Measurements from ENCODE around the gene GRIP1.

GRCh38 chr12:66312189-66312588 is 366.7 kb downstream of the GRIP1 start:
- TF ChIP-seq, protein P1, sequence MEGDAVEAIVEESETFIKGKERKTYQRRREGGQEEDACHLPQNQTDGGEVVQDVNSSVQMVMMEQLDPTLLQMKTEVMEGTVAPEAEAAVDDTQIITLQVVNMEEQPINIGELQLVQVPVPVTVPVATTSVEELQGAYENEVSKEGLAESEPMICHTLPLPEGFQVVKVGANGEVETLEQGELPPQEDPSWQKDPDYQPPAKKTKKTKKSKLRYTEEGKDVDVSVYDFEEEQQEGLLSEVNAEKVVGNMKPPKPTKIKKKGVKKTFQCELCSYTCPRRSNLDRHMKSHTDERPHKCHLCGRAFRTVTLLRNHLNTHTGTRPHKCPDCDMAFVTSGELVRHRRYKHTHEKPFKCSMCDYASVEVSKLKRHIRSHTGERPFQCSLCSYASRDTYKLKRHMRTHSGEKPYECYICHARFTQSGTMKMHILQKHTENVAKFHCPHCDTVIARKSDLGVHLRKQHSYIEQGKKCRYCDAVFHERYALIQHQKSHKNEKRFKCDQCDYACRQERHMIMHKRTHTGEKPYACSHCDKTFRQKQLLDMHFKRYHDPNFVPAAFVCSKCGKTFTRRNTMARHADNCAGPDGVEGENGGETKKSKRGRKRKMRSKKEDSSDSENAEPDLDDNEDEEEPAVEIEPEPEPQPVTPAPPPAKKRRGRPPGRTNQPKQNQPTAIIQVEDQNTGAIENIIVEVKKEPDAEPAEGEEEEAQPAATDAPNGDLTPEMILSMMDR (IDR thresholded peaks at IDR 0.05; ENCODE audit: poor library complexity) = no peak
- no peak for TF ChIP-seq EZH2 (IDR thresholded peaks at IDR 0.05; ENCODE audit: borderline replicate concordance)

All from hepatocyte (in vitro differentiated cells).